Stimulated activated CD8-positive, alpha-beta memory T cell treated with anti-CD3 and anti-CD28 coated beads, Interleukin-12 subunit alpha, Interleukin-12 subunit beta, amount 100 ng/mL, for 1 hour (primary cell): ENCODE measurements around the gene MRPL9.

Experiments
- DNase-seq: peaks from one replicate; pipeline ENCODE4 v3.0.0-alpha.2; 2020; ENCODE audit warnings: low read depth

MRPL9 gene

DNA sequence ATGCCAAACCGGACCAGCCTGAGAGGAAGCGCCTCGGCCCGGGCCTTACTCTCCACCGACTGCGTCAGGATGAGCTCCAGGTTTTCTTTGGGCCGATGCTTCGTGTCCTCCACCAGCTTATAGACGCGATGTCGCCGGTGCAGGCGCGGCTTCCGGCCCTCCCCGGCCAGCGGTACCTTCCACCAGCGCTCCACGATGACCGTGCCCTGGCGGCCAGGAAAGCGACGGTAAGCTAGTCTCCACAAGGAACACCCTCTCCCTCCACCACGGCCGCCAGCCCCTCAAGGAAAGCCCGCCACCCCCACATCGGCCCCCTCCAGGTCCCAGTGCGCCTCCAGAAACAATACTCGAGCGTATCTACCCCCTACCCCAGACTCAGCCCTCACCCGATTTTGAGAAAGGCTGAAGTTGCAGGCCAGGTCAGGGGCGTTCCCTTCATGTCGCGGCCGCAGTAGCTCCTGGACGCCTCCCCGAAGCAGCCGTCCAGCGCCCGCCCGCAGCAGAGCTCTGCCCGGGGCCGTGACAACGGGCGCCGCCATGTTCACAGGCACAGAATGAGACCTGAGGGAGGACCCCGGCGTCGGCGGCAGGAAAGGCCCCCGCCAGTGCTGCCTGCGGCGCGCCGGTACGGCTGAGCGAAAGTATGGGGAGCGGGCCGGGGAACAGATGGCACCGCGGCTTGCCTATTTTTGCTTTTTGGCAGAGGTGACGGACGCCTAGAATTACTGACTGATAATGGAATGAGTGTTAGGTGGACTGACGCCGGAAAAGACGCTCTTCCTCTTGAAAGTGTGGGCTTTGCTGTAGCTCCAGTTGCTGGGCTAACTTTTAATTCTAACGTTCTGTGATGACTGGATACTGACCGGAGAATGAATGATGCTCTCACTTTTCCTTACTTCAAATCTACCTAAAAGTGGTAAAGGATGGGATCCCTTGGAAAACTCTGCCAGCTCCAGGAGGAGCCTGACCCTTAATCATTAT is at the start of gene MRPL9:
MRPL9 (minus strand) TSS at position 556 of the 981 bp plus-strand sequence; CDS start at position 539, 17 bp downstream.
- DNase-seq, result peak; percentile 76

DNA sequence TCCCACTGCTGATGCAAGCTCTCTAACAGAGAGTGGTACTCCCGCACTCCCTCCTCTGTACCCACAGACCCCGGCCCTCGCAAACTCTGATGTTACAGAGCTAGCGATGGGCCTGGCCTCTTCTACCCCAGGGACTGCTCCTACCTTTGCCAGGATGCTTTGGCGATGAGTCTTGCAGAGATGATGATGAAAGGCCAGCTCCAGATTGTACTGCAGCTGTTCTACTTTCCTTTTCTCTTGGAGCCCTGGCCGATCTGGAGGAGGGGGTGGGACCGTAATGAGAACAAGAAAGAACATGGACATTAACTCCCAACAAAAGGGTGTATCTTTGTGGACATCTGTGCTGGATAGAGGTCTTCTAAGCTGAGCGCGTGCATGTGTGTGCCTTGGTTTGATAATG is 47.9 kb upstream of the MRPL9 start:
- DNase-seq, result no peak

DNA sequence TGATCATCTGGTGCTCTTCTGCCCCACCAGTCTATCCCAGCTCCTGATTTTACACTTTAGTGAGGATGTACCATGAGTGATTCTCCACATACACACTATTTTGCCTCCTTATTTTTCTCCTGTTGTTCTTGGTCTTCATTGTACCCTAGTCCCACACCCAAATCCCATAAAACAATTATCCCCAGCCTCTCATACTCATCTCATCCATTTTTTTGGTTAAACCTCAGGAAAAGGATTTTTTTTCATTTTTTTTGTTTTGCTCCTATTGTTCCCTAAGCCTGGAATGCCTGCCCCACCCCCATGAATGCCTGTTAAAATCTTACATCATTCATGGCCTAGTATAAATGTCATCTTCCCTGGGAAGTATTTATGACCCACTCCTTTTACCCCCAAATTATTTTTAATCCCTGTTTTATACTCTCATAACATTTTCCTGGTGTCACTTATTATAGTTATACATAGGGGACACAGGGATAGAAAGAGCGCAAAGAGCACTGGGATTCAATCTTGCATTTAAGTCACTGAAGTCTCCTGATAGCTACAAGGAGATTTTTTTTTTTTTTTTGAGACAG is 46.8 kb upstream of the MRPL9 start:
- DNase-seq, result no peak

DNA sequence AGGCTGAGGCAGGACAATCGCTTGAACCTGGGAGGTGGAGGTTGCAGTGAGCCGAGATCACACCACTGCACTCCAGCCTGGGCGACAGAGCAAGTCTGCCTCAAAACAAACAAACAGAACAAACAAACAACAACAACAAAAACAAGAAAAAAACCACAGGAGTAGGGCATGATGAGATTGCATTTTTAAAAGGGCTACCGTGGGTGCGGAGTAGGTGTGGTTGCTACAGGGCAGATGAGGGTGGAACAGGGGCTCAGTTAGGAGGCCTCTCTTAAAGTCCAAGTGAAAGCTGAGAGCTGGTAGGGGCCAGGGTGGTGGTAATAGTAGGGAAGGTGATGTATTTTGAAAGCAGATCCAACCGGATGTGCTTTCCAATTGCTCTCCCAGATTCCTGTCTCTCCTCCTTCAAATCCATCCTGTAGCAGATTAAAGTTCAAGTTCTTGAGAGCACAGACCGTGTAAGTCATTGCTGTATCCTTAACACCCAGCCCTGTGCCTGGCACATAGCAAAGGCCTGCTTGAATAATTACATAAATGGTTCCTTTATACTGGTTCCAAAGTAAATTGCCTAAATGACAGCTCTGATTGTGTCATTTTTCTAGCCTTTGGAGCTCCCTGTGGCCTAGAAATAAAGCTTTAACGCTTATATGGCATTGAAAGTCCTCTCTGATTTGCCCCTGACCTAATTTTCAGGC is 46.1 kb upstream of the MRPL9 start:
- no peak for DNase-seq

DNA sequence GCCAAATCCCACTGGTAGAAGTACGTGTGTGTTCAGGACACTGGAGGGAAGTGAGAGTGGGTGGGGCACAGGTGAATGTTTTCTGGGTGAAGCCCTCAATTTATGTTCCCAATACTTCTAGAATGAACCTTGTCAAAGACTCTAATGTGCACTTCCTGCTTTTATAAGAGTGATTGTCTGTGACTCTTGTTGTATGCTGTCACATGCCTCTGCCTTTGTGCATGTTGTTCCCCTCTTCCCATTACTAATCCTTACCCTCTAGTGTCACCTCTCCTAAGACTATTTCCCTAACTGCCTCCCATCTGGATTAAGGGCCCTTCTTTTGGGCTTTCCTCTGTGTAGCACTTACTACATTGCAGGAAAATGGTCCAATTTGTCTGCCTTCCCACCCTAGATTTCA is 44.5 kb upstream of the MRPL9 start:
- no peak for DNase-seq

DNA sequence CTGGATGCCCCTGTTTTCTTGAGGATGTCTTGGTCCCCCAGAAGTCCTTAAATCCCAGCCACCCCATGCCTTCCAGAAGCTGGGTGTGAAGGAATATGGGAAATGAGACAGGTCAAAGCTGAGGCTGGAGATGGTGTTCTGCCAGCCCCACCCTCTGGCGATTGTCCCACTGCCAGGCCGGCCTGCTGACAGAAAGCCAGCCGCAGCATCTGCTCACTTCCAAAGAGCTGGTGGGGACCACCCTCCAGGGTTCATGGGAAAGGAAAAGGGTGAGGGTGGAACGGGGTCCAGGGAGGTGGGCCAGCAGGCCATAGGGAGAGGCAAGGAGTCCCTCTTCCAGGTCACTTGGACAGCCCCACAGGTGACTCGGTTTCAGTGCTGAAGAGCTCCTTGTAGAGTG is 43.8 kb upstream of the MRPL9 start:
- no peak for DNase-seq

DNA sequence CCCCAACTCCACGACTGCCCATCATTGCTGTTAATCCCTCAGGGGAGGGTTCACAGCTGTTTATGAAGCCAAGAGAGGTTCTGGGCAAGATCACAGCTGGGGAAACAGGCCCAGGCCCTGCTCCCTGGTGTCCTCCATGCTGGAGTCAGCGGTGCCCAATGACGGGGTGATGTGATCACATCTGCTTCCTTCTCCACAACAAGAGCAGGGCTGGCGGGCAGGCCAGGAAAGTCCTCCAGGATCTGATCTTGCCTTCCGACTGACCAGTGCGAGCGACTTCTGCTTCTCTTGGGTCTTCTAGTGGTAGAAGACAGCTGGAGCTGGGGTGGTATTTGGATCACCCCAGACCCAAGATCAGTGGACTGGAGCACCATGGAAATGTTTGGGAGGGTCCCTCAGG is 42.9 kb upstream of the MRPL9 start:
- DNase-seq, result no peak

DNA sequence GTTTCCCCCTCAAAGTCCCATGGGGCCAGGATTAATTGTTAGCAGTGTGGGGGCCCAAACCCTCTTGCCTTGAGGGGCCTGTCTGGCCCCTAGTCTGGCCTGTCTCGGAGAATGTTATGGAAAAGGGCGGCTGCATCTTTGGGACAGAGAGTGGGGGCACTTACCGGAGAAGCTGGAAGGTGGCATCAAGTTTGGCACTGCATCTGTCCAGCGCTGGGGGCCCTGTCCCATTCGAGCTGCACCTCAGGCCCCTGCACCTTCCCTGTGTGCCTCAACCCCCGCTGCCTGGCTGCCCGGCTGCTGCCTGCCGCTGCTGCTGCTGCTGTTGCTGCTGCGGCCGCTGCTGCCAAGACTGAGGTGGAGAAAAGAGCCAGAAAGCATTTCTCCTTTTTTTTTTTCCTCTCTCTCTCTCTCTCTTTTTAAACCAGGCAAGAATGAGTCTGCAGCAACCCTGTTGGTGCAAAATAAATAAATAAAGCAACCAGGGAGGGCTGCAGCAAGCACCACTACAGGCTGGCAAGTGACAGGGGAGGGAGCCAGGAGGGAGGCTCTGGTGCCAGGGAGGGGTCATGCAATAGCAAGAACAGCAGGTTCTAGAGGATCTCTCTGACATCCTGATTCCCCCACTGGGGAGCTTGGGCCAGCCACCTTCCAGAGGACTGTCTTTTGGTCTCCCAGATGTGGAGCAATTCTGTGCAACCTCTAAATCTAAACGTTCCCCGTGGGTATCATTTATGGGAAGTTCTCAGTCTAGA is 41.9 kb upstream of the MRPL9 start, which contains the start of gene LINGO4:
LINGO4 (minus strand) TSS at position 354 of the 755 bp plus-strand sequence. CDS start 2,715 bp downstream, outside the sequence.
- no peak for DNase-seq

DNA sequence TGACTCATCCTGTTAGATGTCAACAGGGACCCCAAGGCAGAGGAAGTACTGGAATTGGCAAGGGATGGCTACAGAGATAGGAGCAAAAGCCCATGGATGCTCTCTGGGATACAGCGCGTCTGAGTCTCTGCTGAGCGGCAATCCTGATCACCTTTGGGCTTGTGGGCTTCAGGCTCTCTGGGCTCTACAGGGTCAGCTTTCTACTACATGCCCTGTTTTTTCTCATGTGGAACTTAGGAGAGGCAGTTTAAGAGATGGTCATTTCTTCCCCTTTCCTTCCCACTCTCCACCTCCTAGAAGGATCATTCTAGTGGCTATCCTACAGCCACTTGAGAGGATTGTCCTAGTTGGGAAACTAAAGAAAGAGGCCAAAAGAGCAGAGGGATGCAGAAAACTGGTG is 40.6 kb upstream of the MRPL9 start:
- DNase-seq, result no peak

DNA sequence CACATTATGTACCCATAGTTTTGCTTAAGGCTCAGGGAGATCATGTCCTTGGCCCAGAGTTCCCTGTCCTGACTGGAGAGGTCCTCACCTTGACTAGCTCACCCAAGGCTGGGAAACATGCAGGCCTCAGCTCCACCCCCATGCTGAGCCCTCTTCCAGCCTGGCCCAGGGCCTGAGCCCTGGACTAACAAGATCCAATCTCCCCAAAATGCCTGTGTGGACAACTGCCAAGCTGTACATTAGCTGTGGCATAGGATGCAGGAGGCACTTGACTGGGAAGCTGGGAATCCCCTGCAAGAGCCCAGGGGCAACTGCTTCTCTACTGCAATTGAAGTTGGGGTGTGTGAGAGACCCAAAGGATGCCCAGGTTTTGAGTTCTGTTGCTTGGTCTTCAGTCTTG is 39.9 kb upstream of the MRPL9 start:
- no peak for DNase-seq

DNA sequence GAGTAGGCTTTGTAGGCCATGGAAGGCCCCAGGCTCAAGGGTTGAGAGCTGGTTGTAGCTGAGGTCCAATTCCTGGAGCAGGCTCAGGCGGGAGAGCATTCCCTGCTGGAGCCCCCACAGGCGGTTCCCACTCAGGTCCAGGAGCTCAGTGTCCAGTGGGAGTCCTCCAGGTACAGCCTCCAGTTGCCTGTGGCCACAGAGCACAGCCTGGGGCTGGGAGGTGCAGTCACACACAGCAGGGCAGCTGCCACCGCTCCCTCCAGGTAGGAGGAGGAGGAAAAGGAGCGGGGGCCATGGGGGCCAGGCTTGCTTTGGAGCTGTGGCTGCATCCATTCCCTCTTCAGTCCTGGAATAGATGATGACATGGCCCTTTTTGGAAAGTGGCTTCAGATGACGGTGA is 39.1 kb upstream of the MRPL9 start:
- no peak for DNase-seq

DNA sequence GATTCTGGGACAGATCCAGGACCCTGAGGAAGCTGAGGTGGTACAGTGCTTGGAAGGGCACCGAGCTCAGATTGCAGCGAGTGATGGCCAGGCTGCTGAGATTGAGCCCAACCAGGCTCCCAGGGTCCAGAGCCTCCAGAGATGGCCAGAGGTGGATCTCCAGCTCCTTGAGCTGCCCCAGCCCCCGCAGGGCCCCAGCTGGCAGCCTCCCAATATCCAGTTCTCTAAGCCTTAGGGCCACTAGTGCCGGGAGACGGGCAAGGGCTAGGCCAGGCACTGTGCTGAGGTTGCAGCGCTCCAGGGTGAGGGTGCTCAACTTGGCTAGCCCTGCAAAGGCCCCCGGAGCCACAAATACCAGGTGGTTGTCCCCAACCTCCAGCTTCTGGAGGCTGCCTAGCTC is 38.5 kb upstream of the MRPL9 start:
- no peak for DNase-seq

DNA sequence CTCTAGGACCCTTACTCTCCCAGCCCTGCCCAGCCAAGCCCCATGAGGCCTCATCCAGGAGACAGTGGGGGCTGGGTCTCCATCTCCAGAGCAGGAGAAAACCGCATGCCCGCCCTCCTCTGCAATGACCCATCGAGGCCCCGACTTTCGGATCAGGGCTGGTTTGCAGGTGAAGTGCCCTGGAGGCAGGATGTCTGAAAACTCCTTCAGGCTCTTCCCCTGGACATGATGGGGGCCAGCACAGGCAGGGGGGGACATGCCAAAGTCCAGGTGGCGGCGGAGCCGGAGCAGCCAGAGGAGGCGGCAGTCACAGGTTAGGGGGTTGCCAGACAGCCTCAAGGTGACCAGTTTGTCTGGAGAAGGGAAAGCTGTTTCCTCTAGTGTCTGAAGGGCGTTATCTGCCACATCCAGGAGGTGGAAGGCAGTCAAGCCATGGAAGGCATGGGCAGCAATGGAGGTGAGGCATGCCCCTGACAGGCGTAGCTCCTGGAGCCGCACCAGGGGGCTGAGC is 38.1 kb upstream of the MRPL9 start:
- DNase-seq, result no peak

DNA sequence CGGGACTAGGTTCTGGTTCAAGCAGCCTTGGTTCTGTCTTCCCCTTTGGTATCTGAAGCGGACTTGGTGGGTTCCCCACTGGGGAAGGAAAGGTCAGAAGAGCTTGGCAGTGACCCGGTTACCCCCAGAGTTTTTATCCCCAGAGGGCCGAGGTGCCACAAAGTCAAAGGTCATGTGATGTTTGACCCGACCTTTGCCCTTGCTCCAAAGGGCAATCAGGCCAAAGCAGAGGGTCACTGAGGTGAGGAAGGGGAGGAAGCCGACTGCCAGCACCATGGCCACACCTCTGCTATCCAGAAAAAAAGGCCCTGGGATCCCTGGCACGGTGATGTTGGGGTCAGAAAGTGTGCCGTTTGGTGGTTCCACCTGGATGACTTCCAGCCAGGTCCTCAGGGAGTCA is 37.5 kb upstream of the MRPL9 start:
- no peak for DNase-seq

DNA sequence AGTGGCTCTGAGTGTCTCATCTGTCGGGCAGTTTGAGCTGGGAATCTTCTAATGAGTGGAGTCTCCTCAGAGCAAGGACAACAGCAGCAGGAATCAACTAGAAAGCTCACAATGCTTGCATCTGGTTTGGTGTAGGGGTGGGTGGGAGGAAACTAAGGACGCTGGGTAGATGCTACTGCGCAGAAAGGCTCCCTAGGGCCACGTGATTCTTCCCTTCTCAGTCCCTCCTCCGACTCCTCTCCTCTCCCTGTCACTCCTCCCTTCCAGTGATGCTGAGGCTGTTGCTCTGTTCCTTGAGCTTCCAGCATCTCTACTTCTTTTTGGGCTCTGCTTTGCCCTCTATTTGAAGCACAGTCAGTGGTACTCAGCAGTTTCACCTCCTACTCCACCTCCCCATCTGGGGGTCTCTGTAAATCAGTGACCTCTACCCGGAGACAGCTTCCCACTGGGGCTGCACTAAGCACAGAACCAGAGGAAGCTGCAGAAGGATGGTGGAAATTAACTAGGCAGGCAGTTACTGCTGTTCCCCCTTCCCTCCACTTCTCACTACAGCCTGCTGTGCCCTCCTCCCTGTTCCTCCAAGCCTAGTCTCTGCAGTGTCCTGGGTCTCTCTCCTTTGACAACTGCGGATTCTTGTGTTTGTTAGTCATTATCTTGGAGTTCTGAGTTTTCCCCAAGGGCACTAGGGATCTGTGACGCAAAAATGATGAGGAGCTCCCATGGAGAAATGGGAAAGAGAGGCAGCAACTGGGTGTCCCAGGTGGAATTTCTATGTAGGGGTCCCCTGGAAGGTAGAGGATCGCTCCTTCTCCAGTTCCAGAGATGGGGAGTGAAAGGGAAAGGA is 36.1 kb upstream of the MRPL9 start:
- DNase-seq, result no peak

DNA sequence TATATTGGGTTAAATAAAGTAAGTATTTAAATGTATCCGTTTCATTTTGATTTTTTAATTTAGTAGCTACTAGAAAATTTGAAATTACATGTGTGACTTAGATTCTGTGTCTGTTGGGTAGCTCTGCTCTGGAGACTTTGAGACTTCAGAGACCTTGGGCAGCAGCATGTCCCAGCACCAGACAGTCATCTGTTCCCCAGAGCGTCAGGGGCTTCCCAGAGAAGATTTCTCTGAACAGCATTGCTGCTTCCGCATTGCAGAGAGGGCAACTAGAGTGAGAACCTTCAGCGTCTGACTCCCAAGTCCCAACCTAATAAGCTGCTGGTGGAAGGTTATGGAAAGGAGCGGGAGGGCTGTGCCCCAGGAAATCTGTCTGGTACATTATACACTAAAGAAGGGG is 35.3 kb upstream of the MRPL9 start:
- DNase-seq, result no peak

DNA sequence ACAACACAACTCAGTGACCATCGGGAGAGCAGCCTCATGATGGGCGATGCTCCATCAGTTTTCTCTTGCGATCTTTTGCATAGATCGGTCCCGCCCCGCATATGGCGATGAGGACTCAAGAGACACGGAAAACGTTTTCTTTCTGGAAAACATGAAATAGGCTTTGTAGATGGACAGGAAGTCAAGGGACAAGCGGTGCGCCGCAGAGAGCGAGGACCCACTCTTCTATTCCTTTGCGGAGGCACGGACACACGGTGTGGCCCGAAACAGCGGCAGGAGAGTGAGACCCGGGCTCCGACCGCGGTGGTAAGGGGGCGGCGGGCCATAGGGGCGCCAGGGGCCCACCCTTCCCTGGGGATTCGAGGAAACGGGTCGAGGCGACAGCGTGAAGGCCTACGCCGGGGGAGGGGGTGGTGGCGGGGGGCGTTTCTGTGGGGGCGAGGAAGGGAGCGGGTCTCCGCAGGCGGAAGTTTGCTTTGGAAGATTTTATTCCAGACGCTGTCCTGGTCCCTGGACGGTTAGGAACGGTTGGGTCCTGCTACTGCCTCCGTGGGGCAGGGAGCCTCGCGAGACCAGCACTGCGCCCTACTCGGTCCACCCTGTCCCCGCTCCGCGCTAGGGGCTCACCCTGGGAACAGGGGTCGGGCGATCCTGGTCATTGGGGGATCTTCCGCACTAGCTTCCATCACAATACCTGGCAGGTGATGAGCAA is 27.8 kb upstream of the MRPL9 start:
- DNase-seq, result no peak

DNA sequence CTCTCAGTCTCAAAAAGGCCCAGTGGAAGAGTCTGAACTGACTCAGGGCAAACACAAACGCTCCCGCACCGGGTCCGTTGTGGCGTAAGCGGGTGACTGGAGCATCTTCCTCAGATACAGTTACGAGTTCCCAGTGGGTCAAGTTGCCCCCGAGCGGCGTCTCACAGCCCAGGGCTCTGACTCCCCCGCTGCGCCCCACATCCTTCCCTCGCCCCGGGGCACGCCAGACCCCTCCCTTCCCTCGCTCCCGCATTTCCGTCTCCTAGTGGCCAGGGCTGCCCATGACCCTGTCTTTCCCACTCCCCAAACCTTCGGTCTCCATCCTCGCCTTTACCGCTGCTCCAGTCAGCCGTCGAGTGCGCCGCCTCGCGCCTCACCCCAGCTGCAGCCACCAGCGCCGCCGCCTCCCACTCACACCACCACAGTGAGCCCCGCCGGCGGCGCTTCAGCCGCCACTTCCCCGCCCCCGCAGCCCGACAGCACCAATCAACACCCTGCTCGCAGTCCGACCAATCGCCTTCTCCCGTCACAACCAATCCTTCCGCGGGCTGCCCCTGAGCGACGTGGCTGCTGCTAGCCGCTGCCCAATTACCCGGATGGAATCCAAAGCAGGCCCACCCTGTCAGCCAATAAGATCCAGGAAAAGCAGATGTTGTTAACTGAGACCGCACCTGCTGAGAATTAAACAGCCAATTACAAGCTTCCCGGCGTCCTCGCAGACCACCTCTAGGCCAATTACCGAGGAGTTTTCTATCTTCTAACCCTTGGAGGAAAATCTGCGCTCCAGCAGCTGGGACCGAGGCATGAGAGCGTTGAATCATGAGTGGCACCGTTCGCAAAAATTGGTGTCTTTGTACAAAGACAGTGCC is 27.0 kb upstream of the MRPL9 start, which contains the start of gene TDRKH:
TDRKH (minus strand) TSS at position 430 of the 869 bp plus-strand sequence. CDS start 7,478 bp downstream, outside the sequence.
- DNase-seq, result peak; percentile 96

DNA sequence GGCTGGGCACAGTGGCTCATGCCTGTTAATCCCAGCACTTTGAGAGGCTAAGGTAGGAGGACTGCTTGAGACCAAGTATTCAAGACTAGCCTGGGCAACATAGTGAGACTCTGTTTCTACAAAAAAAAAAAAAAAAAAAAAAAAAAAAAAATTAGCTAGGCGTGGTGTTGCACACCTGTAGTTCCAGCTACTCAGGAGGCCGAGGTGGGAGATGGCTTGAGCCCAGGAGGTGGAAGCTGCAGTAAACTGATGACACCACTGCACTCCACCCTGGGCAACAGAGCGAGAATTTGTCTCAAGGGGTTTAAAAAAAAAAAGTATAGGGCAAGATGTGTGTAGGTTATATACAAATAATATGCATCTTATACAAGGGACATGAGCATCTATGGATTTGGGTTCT is 24.4 kb upstream of the MRPL9 start:
- DNase-seq, result no peak
